Measurements from ENCODE around the gene MYL11. TPM values are rescaled to one million over a fixed set of nuclear protein-coding genes. Genes with fewer than 3 reads are reported as not detected.
A peak's percentile ranks its signal among the peaks of the same experiment; 100 is the strongest.

The MYL11 gene
- total RNA-seq, 1 experiment from 2014 or later, result not detected

- no peaks in the 10 kb centered on the region for H3K9me3 ChIP-seq (ENCODE audit: control insufficient read depth in 1 of 2, insufficient read depth in 1 of 2, low read depth in 1 of 2, low read length in 2 of 2)
- peak overlapping the region; percentile 42 for H3K27ac ChIP-seq (ENCODE audit: low read depth, low read length)
- H3K9ac ChIP-seq (ENCODE audit: low read length), result peak overlapping the region; percentile 53
- no peaks in the 10 kb centered on the region for H4K20me1 ChIP-seq (ENCODE audit: insufficient read depth)
- intact Hi-C loops (cut with micrococcal nuclease), result loop anchor here (2.0 kb wide), 1 partner anchor 37 kb away; no protein-coding TSS in a partner anchor
- H2AFZ ChIP-seq (ENCODE audit: low read depth, low read length, poor library complexity, severe bottlenecking), result no peak overlapping the region
- no peak for ATAC-seq
- peaks cover 2 to 6% of the 10 kb centered on the region in 2 experiments; a peak in 2 of 4 replicates for H3K36me3 ChIP-seq (ENCODE audit: control insufficient read depth in 1 of 2, insufficient read depth in 2 of 2, low read length in 2 of 2)
- peaks cover 36% of the 10 kb centered on the region for H3K79me2 ChIP-seq (ENCODE audit: insufficient read depth, low read length)
- peaks cover 18 to 30% of the 10 kb centered on the region in 2 experiments for H3K4me1 ChIP-seq (ENCODE audit: control insufficient read depth in 1 of 2, insufficient read depth in 2 of 2, low read length in 2 of 2)
- ChIA-PET CTCF (interaction anchor here (0.9 to 2.2 kb wide), 9 partner anchors 15 to 259 kb away, joined by 3 to 17 read pairs (median 4); partner anchors contain the start of genes CD2BP2, DCTPP1 and ZNF48), RAD21 (ENCODE audit: low non-redundant PET in 1 of 2, low total read pairs in 2 of 2, uncharacterized antibody in 2 of 2, unreplicated experiment in 2 of 2) (interaction anchor here in 1 of 2 experiments (1.1 kb wide), 1 partner anchor 38 kb away, joined by 3 read pairs; no protein-coding TSS in a partner anchor), POLR2A (interaction anchor here (0.8 to 1.9 kb wide), 8 partner anchors 15 to 263 kb away, joined by 3 to 15 read pairs (median 6); partner anchors contain the start of genes CD2BP2, ZNF48 and ZNF771)
- no peak for DNase-seq (ENCODE audit: low read depth, low spot score)
- no peaks in the 10 kb centered on the region for H3K27me3 ChIP-seq (ENCODE audit: insufficient read depth, low read length)
- no peaks in the 10 kb centered on the region for H3K9me2 ChIP-seq (ENCODE audit: insufficient read depth)
- peak overlapping the region; percentile 32 to 53 for H3K4me3 ChIP-seq (replicated peaks in 1 of 2; ENCODE audit: low read depth in 1 of 2, low read length in 2 of 2)
- TF ChIP-seq JUND (IDR thresholded peaks at IDR 0.05) (no peak), ZBTB33 (IDR thresholded peaks at IDR 0.05; ENCODE audit: extremely low read depth, insufficient replicate concordance, low read length) (no peak), CTCF (IDR thresholded peaks at IDR 0.05 in 2 of 3, conservative IDR thresholded peaks at IDR 0.05 in 1 of 3; ENCODE audit: borderline replicate concordance in 1 of 3, insufficient read depth in 1 of 3, low read depth in 2 of 3, low read length in 2 of 3) (no peak), ZFX (IDR thresholded peaks at IDR 0.05) (no peak), SIN3A (IDR thresholded peaks at IDR 0.05; ENCODE audit: low read depth) (no peak), FOSL1 (IDR thresholded peaks at IDR 0.05; ENCODE audit: low read depth) (no peak), YY1 (IDR thresholded peaks at IDR 0.05; ENCODE audit: extremely low read depth, insufficient replicate concordance, low read depth, low read length) (no peak), EZH2 (IDR thresholded peaks at IDR 0.05) (no peak), ZNF274 (IDR thresholded peaks at IDR 0.05; ENCODE audit: low read depth, low read length) (no peak), SP1 (IDR thresholded peaks at IDR 0.05; ENCODE audit: low read depth) (no peak), SRF (IDR thresholded peaks at IDR 0.05; ENCODE audit: low read depth) (no peak)
- peak overlapping the region; percentile 77 for H3K4me2 ChIP-seq (ENCODE audit: low read length)
- BruUV-seq (replicated peaks), result TSS peak; percentile 70
These were observed 3.3 kb upstream of the MYL11 start for GRCh38 chr16:30371248-30371816.
